SJCRH30 (cell line): Measurements from ENCODE around the gene SLC19A1. TPM values are rescaled to one million over a fixed set of nuclear protein-coding genes. Genes with fewer than 3 reads are reported as not detected.

Experiments
- DNase-seq, 2 experiments: peaks; one replicate each; pipeline ENCODE4 v3.0.0-alpha.2; 2015 to 2020
- H3K27ac ChIP-seq: fragments of 250-450 bp; sonication (Bioruptor Pico); 2 replicates; pipeline ENCODE4 v1.5.1; 2020; ENCODE audit warnings: mild to moderate bottlenecking, moderate library complexity
- H3K27me3 ChIP-seq: fragments of 250-450 bp; sonication (Bioruptor Pico); 2 replicates; pipeline ENCODE4 v1.5.1; 2020; ENCODE audit warnings: mild to moderate bottlenecking, moderate library complexity
- H3K36me3 ChIP-seq: fragments of 250-450 bp; sonication (Bioruptor Pico); 2 replicates; pipeline ENCODE4 v1.5.1; 2020; ENCODE audit warnings: mild to moderate bottlenecking, moderate library complexity
- H3K4me1 ChIP-seq: fragments of 250-450 bp; sonication (Bioruptor Pico); 2 replicates; pipeline ENCODE4 v1.5.1; 2020; ENCODE audit warnings: mild to moderate bottlenecking, moderate library complexity
- H3K4me3 ChIP-seq: fragments of 250-450 bp; sonication (Bioruptor Pico); 2 replicates; pipeline ENCODE4 v1.5.1; 2020; ENCODE audit warnings: mild to moderate bottlenecking, moderate library complexity
- H3K9me3 ChIP-seq: fragments of 250-450 bp; sonication (Bioruptor Pico); replicated peaks from 2 replicates; pipeline ENCODE4 v1.5.1; 2020; ENCODE audit warnings: mild to moderate bottlenecking, moderate library complexity
- total RNA-seq: library from RNA; depleted of rRNA; stranded (reverse); fragments of >200 nt; shearing (Covaris generic); gene quantifications from 2 replicates; pipeline ENCODE4 v1.2.3, GENCODE V29; 2014

SLC19A1 gene
- total RNA-seq, 1 experiment from 2014 or later: 27.6 TPM

GRCh38 chr21:45461806-45462341, 80.4 kb downstream of the SLC19A1 start:
- H3K9me3 ChIP-seq: peaks cover 3% of the 10 kb centered on the region; the same call in 1 of the 2 replicates

DNA sequence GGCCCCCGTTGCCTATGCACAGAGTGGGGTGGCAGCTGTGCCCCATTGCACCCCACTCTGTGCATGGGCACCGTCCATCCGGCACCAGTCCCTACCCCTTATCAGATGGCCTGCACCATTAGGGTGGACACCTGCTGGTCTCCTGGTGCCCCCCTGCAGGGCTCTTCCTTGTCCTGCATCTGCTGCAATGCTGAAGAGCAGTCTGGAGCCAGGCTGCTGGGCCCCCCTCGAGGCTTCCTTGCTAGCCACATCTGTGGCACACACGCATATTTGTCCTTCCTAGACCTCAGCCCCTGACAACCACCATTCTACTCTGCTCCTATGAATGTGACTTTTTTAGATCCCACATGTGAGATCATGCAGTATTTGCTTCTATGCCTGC, 80.9 kb downstream of the SLC19A1 start:
- H3K36me3 ChIP-seq: no peaks in the 10 kb centered on the region
- H3K9me3 ChIP-seq: peaks cover 3% of the 10 kb centered on the region; the same call in 1 of the 2 replicates
- H3K27ac ChIP-seq: no peak overlapping the region
- DNase-seq: no peak
- H3K4me3 ChIP-seq: no peak overlapping the region
- H3K27me3 ChIP-seq: no peaks in the 10 kb centered on the region
- H3K4me1 ChIP-seq: peaks cover 13% of the 10 kb centered on the region

More at GRCh38 chr21:45461806-45462341, 80.4 kb downstream of the SLC19A1 start:
- Histone ChIP-seq H3K27ac (no peak overlapping the region), H3K27me3 (no peaks in the 10 kb centered on the region), H3K4me1 (peaks cover 19% of the 10 kb centered on the region), H3K4me3 (no peak overlapping the region), H3K36me3 (no peaks in the 10 kb centered on the region)
- no peak for DNase-seq

GRCh38 chr21:45460611-45461368, 81.5 kb downstream of the SLC19A1 start:
- Histone ChIP-seq H3K27me3 (no peaks in the 10 kb centered on the region), H3K4me1 (peaks cover 10% of the 10 kb centered on the region), H3K9me3 (peaks cover 3% of the 10 kb centered on the region; the same call in 1 of the 2 replicates), H3K4me3 (no peak overlapping the region), H3K36me3 (no peaks in the 10 kb centered on the region), H3K27ac (no peak overlapping the region)
- no peak for DNase-seq

- Histone ChIP-seq H3K27me3 (no peaks in the 10 kb centered on the region), H3K4me3 (no peak overlapping the region), H3K4me1 (peaks cover 10% of the 10 kb centered on the region), H3K36me3 (no peaks in the 10 kb centered on the region), H3K27ac (no peak overlapping the region), H3K9me3 (peaks cover 3% of the 10 kb centered on the region; the same call in 1 of the 2 replicates)
- DNase-seq: no peak
Observed at GRCh38 chr21:45460011-45460565, 82.2 kb downstream of the SLC19A1 start.

- DNase-seq: no peak
- Histone ChIP-seq H3K9me3 (peaks cover 3% of the 10 kb centered on the region; the same call in 1 of the 2 replicates), H3K4me1 (peaks cover 10% of the 10 kb centered on the region), H3K27ac (no peak overlapping the region), H3K27me3 (no peaks in the 10 kb centered on the region), H3K36me3 (no peaks in the 10 kb centered on the region), H3K4me3 (no peak overlapping the region)
Observed at GRCh38 chr21:45459171-45460010, 82.8 kb downstream of the SLC19A1 start.

- Histone ChIP-seq H3K9me3 (peaks cover 3% of the 10 kb centered on the region; the same call in 1 of the 2 replicates), H3K27me3 (no peaks in the 10 kb centered on the region), H3K36me3 (no peaks in the 10 kb centered on the region), H3K4me1 (peaks cover 10% of the 10 kb centered on the region), H3K4me3 (no peak overlapping the region), H3K27ac (no peak overlapping the region)
- DNase-seq: peak; percentile 56 to 60
Observed at GRCh38 chr21:45458281-45459170, 83.7 kb downstream of the SLC19A1 start.

- peak in 1 of 2 experiments; percentile 34 for DNase-seq
- Histone ChIP-seq H3K4me3 (no peak overlapping the region), H3K27me3 (no peaks in the 10 kb centered on the region), H3K27ac (no peak overlapping the region), H3K36me3 (no peaks in the 10 kb centered on the region), H3K4me1 (peaks cover 10% of the 10 kb centered on the region), H3K9me3 (peaks cover 4% of the 10 kb centered on the region; the same call in 1 of the 2 replicates)
Observed at GRCh38 chr21:45457832-45458172, 84.4 kb downstream of the SLC19A1 start.

GRCh38 chr21:45457161-45457831, 84.9 kb downstream of the SLC19A1 start:
- H3K27ac ChIP-seq: no peak overlapping the region
- peaks cover 9% of the 10 kb centered on the region; the same call in 1 of the 2 replicates for H3K9me3 ChIP-seq
- H3K4me1 ChIP-seq: peaks cover 10% of the 10 kb centered on the region
- no peaks in the 10 kb centered on the region for H3K27me3 ChIP-seq
- DNase-seq: no peak
- no peaks in the 10 kb centered on the region for H3K36me3 ChIP-seq
- no peak overlapping the region for H3K4me3 ChIP-seq

DNA sequence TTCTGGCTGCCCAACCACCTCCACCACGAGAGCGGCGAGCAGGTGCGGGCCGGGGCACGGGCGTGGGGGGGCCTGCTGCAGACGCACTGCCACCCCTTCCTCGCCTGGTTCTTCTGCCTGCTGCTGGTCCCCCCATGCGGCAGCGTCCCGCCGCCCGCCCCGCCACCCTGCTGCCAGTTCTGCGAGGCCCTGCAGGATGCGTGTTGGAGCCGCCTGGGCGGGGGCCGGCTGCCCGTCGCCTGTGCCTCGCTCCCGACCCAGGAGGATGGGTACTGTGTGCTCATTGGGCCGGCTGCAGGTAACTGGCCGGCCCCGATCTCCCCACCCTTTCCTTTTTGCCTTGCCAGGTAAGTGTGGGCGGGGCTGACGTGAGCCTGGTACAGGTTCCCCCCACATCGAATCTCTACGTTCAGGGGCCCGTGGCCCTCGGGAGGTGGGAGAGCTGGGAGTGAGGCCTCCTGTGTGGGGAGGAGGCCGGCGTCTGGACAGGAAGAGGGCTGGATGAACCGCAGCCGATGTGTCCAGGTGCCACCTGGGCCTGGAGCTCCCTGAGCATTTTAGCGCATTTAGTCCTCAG, 85.6 kb downstream of the SLC19A1 start:
- DNase-seq: no peak
- Histone ChIP-seq H3K9me3 (peaks cover 9% of the 10 kb centered on the region; the same call in 1 of the 2 replicates), H3K27ac (no peak overlapping the region), H3K4me1 (peaks cover 10% of the 10 kb centered on the region), H3K27me3 (no peaks in the 10 kb centered on the region), H3K36me3 (no peaks in the 10 kb centered on the region), H3K4me3 (no peak overlapping the region)

DNA sequence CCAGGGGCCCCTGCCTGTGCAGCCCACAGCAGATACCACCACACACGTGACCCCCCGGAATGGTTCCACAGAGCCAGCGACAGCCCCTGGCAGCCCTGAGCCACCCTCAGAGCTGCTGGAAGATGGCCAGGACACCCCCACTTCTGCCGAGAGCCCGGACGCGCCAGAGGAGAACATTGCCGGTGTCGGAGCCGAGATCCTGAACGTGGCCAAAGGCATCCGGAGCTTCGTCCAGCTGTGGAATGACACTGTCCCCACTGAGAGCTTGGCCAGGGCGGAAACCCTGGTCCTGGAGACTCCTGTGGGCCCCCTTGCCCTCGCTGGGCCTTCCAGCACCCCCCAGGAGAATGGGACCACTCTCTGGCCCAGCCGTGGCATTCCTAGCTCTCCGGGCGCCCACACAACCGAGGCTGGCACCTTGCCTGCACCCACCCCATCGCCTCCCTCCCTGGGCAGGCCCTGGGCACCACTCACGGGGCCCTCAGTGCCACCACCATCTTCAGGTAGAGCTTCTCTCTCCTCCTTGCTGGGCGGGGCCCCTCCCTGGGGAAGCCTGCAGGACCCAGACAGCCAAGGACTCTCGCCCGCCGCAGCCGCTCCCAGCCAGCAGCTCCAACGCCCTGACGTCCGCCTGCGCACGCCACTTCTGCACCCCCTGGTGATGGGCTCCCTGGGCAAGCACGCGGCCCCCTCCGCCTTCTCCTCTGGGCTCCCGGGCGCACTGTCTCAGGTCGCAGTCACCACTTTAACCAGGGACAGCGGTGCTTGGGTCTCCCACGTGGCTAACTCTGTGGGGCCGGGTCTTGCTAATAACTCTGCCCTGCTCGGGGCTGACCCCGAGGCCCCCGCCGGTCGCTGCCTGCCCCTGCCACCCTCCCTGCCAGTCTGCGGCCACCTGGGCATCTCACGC, 86.3 kb downstream of the SLC19A1 start:
- Histone ChIP-seq H3K9me3 (0 out of 2 replicates have a peak, but pooled peaks cover 9% of the 10 kb centered on the region), H3K27me3 (no peaks in the 10 kb centered on the region), H3K36me3 (no peaks in the 10 kb centered on the region), H3K27ac (no peak overlapping the region), H3K4me1 (peaks cover 10% of the 10 kb centered on the region), H3K4me3 (no peak overlapping the region)
- no peak for DNase-seq

- Histone ChIP-seq H3K4me1 (peaks cover 10% of the 10 kb centered on the region), H3K4me3 (no peak overlapping the region), H3K27ac (no peak overlapping the region), H3K9me3 (0 out of 2 replicates have a peak, but pooled peaks cover 6% of the 10 kb centered on the region), H3K27me3 (no peaks in the 10 kb centered on the region), H3K36me3 (no peaks in the 10 kb centered on the region)
- DNase-seq: peak in 1 of 2 experiments; percentile 38
Observed at GRCh38 chr21:45454926-45455673, 87.1 kb downstream of the SLC19A1 start.
